PC-9 (cell line): ENCODE results near the gene KIF17. TPM values are rescaled to one million over a fixed set of nuclear protein-coding genes. Genes with fewer than 3 reads are reported as not detected.
A peak's percentile ranks its signal among the peaks of the same experiment; 100 is the strongest.

Experiments used
- BruUV-seq: library from RNA; stranded (reverse); fragments of 400-500 nt; replicated peaks from 2 replicates; lab custom pipeline; 2021; lab: Mats Ljungman, UMichigan
- CTCF ChIA-PET: fragments of 300-600 bp; sonication (Branson Sonifier 250); formaldehyde crosslinking; loops from one replicate; lab custom pipeline; 2022; ENCODE audit warnings: antibody characterized with exemption; lab: Charles Lee
- POLR2A ChIA-PET: fragments of 300-600 bp; sonication (Branson Sonifier 250); formaldehyde crosslinking; loops from one replicate; lab custom pipeline; 2022; ENCODE audit warnings: antibody characterized with exemption; ENCODE audit not compliant: unreplicated experiment; lab: Charles Lee
- DNase-seq, 2 experiments: peaks; one replicate each; pipeline versions ENCODE4 v3.0.0 to v3.0.0-alpha.2; 2015 to 2022; ENCODE audit warnings: mixed read lengths in 1 of 2
- H2AFZ ChIP-seq: fragments of 200-600 bp; sonication (generic); 2 replicates; pipeline ENCODE4 v1.8.1; 2017; ENCODE audit warnings: antibody characterized with exemption
- H3F3A ChIP-seq: fragments of 200-600 bp; sonication (generic); 2 replicates; pipeline ENCODE4 v1.8.1; 2017; ENCODE audit warnings: antibody characterized with exemption, mild to moderate bottlenecking, low read depth; ENCODE audit not compliant: insufficient read depth
- H3K27ac ChIP-seq: fragments of 200-600 bp; sonication (generic); 2 replicates; pipeline ENCODE4 v1.6.1; 2016; ENCODE audit warnings: mixed run types
- H3K27me3 ChIP-seq: fragments of 200-600 bp; sonication (generic); 2 replicates; pipeline ENCODE4 v1.6.1; 2016; ENCODE audit warnings: low read depth, mixed run types; ENCODE audit not compliant: insufficient read depth
- H3K36me3 ChIP-seq: fragments of 200-600 bp; sonication (generic); 2 replicates; pipeline ENCODE4 v1.6.1; 2016; ENCODE audit warnings: low read depth, mixed run types
- H3K4me1 ChIP-seq: fragments of 200-600 bp; sonication (generic); replicated peaks from 2 replicates; pipeline ENCODE4 v1.6.1; 2016; ENCODE audit warnings: mixed run types; ENCODE audit not compliant: insufficient read depth
- H3K4me2 ChIP-seq: fragments of 200-600 bp; sonication (generic); 2 replicates; pipeline ENCODE4 v1.6.1; 2017; ENCODE audit warnings: mixed run types
- H3K4me3 ChIP-seq: fragments of 200-600 bp; sonication (generic); 2 replicates; pipeline ENCODE4 v1.6.1; 2016; ENCODE audit warnings: mixed run types
- H3K79me2 ChIP-seq: fragments of 200-600 bp; sonication (generic); 2 replicates; pipeline ENCODE4 v1.6.1; 2017; ENCODE audit warnings: low read depth, mixed run types
- H3K9me2 ChIP-seq: fragments of 200-600 bp; sonication (generic); 2 replicates; pipeline ENCODE4 v1.8.1; 2017; ENCODE audit warnings: mild to moderate bottlenecking; ENCODE audit not compliant: insufficient read depth
- H3K9me3 ChIP-seq: fragments of 200-600 bp; sonication (generic); 2 replicates; pipeline ENCODE4 v1.8.1; 2016; ENCODE audit warnings: low read depth; ENCODE audit not compliant: insufficient read depth
- H4K20me1 ChIP-seq: fragments of 200-600 bp; sonication (generic); 2 replicates; pipeline ENCODE4 v1.8.1; 2017; ENCODE audit not compliant: insufficient read depth
- EZH2 ChIP-seq: fragments of 200-600 bp; sonication (generic); IDR thresholded peaks from 2 replicates; pipeline ENCODE4 v1.8.0; 2017; ENCODE audit warnings: antibody characterized with exemption, low read depth
- intact Hi-C: fragments of 100-400 bp; cut with micrococcal nuclease; formaldehyde crosslinking; loops from one replicate; pipeline ENCODE4 v1.10.0; 2022; ENCODE audit not compliant: unreplicated experiment
- total RNA-seq: library from RNA; stranded (reverse); gene quantifications from 2 replicates; pipeline ENCODE4 v1.2.3, GENCODE V29; 2021
- TF ChIP-seq, protein P1 (sequence below): fragments of 200-600 bp; sonication (generic); conservative IDR thresholded peaks from 2 replicates; pipeline ENCODE4 v1.6.1; 2017; ENCODE audit warnings: mixed run types, antibody characterized with exemption, mild to moderate bottlenecking, moderate library complexity

The KIF17 gene
- total RNA-seq, 1 experiment from 2014 or later, result 1.2 TPM

DNA sequence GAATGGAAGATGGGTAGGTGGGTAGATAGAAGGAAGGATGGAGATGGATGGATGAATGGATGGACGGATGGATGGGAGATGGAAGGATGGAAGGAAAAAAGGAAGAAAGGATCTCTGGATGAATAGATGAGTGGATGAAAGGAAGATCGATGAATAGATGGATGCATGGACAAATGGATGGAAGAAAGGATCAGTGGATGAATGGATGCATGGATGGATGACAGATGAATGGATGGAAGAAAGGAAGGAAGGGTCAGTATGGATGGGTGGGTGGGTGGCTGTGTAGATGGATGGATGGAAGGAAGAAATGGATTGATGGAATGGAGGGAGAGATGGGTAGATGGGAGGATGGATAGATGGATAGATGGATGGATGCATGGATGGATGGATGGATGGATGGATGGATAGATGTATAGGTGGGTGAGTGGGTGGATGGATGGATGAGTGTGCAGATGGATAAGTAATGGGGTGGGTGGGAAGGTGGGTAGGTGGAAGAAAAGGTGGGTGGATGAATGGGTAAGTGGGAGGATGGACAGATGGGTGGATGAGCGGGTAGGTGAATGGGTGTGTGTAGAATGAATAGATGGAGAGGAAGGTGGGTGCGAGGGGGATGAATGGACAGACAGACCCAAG, 14.6 kb downstream of the KIF17 start:
- intact Hi-C loops, result no loop called here
- BruUV-seq, result no TSS peak
- H3K36me3 ChIP-seq, result no peaks in the 10 kb centered on the region
- no peaks in the 10 kb centered on the region; the same call in 1 of the 2 replicates for H3F3A ChIP-seq
- no peaks in the 10 kb centered on the region for H3K9me3 ChIP-seq
- H3K27me3 ChIP-seq, result no peaks in the 10 kb centered on the region
- no peak for DNase-seq
- CTCF ChIA-PET, result no interaction called here
- H2AFZ ChIP-seq, result no peak overlapping the region
- H4K20me1 ChIP-seq, result no peaks in the 10 kb centered on the region
- no peak for TF ChIP-seq EZH2
- TF ChIP-seq, protein P1, sequence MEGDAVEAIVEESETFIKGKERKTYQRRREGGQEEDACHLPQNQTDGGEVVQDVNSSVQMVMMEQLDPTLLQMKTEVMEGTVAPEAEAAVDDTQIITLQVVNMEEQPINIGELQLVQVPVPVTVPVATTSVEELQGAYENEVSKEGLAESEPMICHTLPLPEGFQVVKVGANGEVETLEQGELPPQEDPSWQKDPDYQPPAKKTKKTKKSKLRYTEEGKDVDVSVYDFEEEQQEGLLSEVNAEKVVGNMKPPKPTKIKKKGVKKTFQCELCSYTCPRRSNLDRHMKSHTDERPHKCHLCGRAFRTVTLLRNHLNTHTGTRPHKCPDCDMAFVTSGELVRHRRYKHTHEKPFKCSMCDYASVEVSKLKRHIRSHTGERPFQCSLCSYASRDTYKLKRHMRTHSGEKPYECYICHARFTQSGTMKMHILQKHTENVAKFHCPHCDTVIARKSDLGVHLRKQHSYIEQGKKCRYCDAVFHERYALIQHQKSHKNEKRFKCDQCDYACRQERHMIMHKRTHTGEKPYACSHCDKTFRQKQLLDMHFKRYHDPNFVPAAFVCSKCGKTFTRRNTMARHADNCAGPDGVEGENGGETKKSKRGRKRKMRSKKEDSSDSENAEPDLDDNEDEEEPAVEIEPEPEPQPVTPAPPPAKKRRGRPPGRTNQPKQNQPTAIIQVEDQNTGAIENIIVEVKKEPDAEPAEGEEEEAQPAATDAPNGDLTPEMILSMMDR, result no peak
- no peak overlapping the region for H3K4me2 ChIP-seq
- no peaks in the 10 kb centered on the region for H3K79me2 ChIP-seq
- no peaks in the 10 kb centered on the region for H3K4me1 ChIP-seq
- POLR2A ChIA-PET, result no interaction called here
- no peak overlapping the region for H3K4me3 ChIP-seq
- H3K9me2 ChIP-seq, result no peaks in the 10 kb centered on the region
- H3K27ac ChIP-seq, result no peak overlapping the region

DNA sequence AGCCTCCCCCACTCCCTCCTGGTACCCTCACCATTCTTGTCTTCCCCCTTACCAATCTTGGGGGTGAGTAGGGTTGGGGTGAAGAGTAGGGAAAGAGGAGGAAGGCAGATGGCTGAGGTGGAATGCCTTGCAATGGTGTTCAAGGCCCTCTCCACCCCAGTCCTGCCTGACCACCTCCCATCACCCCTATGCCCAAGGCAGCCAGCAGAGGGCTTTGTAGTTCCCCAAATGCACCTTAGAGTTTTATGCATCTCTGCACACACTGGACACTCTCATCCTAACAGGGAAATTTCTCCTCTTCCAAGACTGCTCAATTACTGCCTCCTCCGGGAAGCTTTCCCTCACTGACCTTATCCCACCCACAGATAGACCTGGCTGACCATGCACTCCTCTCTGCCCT, 15.4 kb downstream of the KIF17 start:
- Histone ChIP-seq H3K9me2 (no peaks in the 10 kb centered on the region), H3K4me1 (0 out of 2 replicates have a peak, but pooled peaks cover under 1% of the 10 kb centered on the region), H3K79me2 (no peaks in the 10 kb centered on the region), H3K4me3 (no peak overlapping the region), H3K27ac (no peak overlapping the region), H3K9me3 (no peaks in the 10 kb centered on the region), H3K36me3 (no peaks in the 10 kb centered on the region), H3K4me2 (no peak overlapping the region), H4K20me1 (no peaks in the 10 kb centered on the region), H3F3A (no peaks in the 10 kb centered on the region; the same call in 1 of the 2 replicates), H2AFZ (no peak overlapping the region), H3K27me3 (no peaks in the 10 kb centered on the region)
- no peak for DNase-seq
- no TSS peak for BruUV-seq
- intact Hi-C loops, result no loop called here
- TF ChIP-seq, protein P1, result peak; percentile 36; the same call in 1 of the 2 replicates
- TF ChIP-seq EZH2, result no peak
- ChIA-PET CTCF (interaction anchor here (0.6 kb wide), 1 partner anchor 46 kb away, joined by 4 read pairs; no protein-coding TSS in a partner anchor), POLR2A (no interaction called here)

DNA sequence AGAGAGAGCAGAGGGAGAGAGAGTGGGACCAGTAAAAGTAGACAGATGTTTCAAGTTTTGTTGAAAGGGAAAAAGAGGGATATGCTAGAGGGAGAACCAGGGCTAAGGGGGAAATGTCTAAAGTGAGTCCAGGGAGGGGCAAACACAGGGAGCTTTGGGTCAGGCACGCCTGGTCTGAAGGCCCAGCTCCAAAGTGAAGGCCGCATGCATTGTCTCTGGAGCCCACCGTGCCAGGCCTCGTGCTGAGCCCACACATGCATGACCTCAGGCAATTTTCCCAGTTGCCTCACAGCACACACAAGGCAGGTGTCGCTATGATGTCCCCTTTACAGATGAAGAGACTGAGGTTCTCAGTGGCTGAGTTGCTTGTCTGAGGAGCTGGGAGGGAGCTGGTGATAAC, 16.0 kb downstream of the KIF17 start:
- Histone ChIP-seq H3F3A (no peaks in the 10 kb centered on the region; the same call in 1 of the 2 replicates), H3K79me2 (no peaks in the 10 kb centered on the region), H3K9me3 (no peaks in the 10 kb centered on the region), H3K4me3 (no peak overlapping the region), H2AFZ (no peak overlapping the region), H3K27ac (no peak overlapping the region), H3K4me2 (no peak overlapping the region), H4K20me1 (no peaks in the 10 kb centered on the region), H3K36me3 (no peaks in the 10 kb centered on the region), H3K4me1 (peaks cover 5% of the 10 kb centered on the region; the same call in 1 of the 2 replicates), H3K9me2 (no peaks in the 10 kb centered on the region), H3K27me3 (no peaks in the 10 kb centered on the region)
- CTCF ChIA-PET, result interaction anchor here (0.6 kb wide), 1 partner anchor 46 kb away, joined by 4 read pairs; no protein-coding TSS in a partner anchor
- no TSS peak for BruUV-seq
- POLR2A ChIA-PET, result interaction anchor here (0.6 kb wide), 1 partner anchor 1406 kb away, joined by 7 read pairs; no protein-coding TSS in a partner anchor
- no peak for DNase-seq
- intact Hi-C loops, result no loop called here
- TF ChIP-seq EZH2, result no peak
- TF ChIP-seq, protein P1, result no peak
